ENCODE data around the gene CFAP65.

CFAP65 gene

DNA sequence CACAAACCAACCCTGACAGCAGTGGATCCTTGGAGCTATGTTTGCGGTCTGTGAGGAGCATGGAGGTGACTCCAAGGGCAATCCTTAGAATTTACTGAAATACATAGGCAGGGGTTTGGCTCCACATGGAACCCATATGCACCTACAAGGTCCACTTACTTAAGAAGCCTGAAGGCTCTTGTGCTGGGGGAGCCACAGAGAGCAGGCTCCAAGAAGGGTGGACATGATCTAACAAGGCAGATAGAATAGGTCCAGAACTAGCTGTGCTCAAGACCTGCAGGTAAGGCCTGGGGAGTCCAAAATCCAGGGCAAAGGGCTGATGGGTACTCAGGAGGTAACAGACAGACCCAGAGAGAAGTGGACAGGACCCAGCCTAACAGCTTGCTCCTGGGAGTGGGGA is 83.0 kb downstream of the CFAP65 start:
- H3K4me3 ChIP-seq, result no peak overlapping the region
- H3K27me3 ChIP-seq, result peaks cover 39 to 57% (median 46%) of the 10 kb centered on the region in 11 experiments
- peaks cover 0 to 5% (median 0%) of the 10 kb centered on the region in 11 experiments; a peak in 4 of 22 replicates for H3K9me3 ChIP-seq (replicated peaks in 1 of 11)
- peaks cover 0 to 35% (median 12%) of the 10 kb centered on the region in 11 experiments; a peak in 12 of 22 replicates for H4K20me1 ChIP-seq
- H3K4me1 ChIP-seq, result peaks cover 10 to 22% (median 16%) of the 10 kb centered on the region in 10 experiments; a peak in 19 of 20 replicates
- H3K36me3 ChIP-seq, result no peaks in the 10 kb centered on the region
- no peak overlapping the region for H3K27ac ChIP-seq
- no peak overlapping the region for H3K9ac ChIP-seq
- no peak for TF ChIP-seq Cebpa-rat (IDR thresholded peaks at IDR 0.05)
- peak overlapping the region in 7 of 11 experiments; percentile 93 to 100 (median 98); a peak in 10 of 22 replicates for H3K4me2 ChIP-seq

DNA sequence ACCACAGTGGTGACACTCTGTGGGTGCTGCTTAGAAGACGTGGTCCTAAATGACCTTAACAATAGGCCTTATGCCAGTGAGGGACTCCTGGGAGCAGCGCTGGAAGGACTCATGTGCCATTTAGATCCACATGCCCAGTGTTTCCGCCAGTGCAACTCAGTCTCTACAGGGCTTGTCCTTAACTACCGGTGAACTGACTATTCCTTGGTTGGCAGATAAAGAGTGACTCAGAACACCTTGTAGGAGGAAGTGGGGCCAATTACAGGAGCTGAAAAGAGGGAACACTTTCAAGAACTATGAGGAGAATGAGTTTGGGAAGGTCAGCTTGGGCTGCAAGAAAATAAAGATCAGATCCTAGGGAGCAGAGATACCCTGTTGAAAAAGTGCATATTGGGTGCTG is 83.6 kb downstream of the CFAP65 start:
- Histone ChIP-seq H3K9ac (no peak overlapping the region), H3K27me3 (peaks cover 33 to 51% (median 40%) of the 10 kb centered on the region in 11 experiments), H4K20me1 (peaks cover 0 to 38% (median 12%) of the 10 kb centered on the region in 11 experiments; a peak in 12 of 22 replicates), H3K27ac (no peak overlapping the region), H3K9me3 (replicated peaks in 1 of 11) (peaks cover 0 to 4% (median 0%) of the 10 kb centered on the region in 11 experiments; a peak in 4 of 22 replicates), H3K4me3 (no peak overlapping the region), H3K4me2 (no peak overlapping the region), H3K4me1 (peaks cover 10 to 22% (median 16%) of the 10 kb centered on the region in 10 experiments; a peak in 19 of 20 replicates), H3K36me3 (no peaks in the 10 kb centered on the region)
- no peak for TF ChIP-seq Cebpa-rat (IDR thresholded peaks at IDR 0.05)

DNA sequence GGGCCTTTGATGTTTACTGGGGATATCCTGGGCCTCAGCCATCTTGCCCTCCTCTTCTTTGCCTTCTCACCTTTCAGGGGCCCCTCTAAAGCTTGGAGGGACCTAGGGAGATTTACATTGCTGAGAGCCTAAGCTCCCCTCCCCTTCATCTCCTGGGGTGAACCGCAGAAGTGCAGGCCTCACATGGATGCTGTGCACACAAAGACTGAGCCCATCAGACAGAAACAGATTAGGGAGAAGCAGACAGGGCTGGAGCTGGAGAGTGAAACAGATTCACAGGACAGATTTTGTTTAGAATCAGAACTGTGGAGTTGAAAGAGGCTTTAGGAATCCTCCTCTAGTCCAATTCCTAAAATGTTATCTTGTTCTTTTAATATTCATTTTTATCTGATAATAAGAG is 85.3 kb downstream of the CFAP65 start:
- Histone ChIP-seq H3K36me3 (no peaks in the 10 kb centered on the region), H3K9ac (no peak overlapping the region), H3K4me2 (no peak overlapping the region), H3K9me3 (replicated peaks in 1 of 11) (no peaks in the 10 kb centered on the region), H4K20me1 (peaks cover 0 to 33% (median 12%) of the 10 kb centered on the region in 11 experiments; a peak in 12 of 22 replicates), H3K27ac (no peak overlapping the region), H3K4me1 (peaks cover 10 to 22% (median 16%) of the 10 kb centered on the region in 10 experiments; a peak in 19 of 20 replicates), H3K4me3 (no peak overlapping the region), H3K27me3 (peaks cover 16 to 35% (median 24%) of the 10 kb centered on the region in 11 experiments)
- TF ChIP-seq Cebpa-rat (IDR thresholded peaks at IDR 0.05), result no peak

DNA sequence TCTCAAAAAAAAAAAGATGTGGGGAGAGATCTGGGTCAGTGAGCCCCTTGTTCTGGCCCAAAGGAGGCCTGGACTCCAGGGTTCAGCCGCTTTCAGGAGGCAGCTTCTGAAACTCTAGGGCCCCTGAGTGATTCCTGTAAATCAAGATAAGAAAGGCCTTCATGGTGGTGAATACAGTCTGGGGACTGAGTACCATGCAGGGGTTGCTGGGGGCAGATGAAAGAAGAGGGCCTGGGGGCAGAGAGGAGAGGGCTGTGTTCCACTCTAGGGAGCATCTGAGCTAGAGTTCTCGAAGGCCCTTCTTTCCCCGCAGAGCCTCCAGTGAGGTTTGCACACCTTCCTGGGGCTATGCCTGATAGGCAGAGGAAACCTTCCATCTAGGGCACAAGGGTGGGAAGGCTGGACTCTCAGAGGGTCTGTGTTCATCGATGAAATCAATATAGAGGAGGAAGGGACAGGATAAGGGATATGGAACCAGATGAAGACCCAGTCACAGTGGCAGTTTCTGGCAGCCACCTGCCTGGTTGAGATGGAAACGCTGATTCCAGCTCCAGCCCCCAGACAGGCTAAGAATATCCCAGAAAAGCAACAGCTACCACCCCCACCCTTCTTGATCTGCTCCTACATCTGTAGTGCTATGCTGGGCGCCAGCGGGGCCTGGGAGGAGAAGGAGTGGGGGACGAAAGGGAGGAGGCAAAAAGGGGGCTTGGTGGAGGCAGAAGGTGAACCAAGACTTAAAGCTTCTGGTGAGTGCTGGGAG is 86.6 kb downstream of the CFAP65 start:
- no peak overlapping the region for H3K9ac ChIP-seq
- H3K27me3 ChIP-seq, result peaks cover 3 to 22% (median 10%) of the 10 kb centered on the region in 11 experiments
- no peak overlapping the region for H3K27ac ChIP-seq
- H3K36me3 ChIP-seq, result no peaks in the 10 kb centered on the region
- no peak overlapping the region for H3K4me3 ChIP-seq
- TF ChIP-seq Cebpa-rat (IDR thresholded peaks at IDR 0.05), result no peak
- no peaks in the 10 kb centered on the region for H3K9me3 ChIP-seq (replicated peaks in 1 of 11)
- no peak overlapping the region for H3K4me2 ChIP-seq
- peaks cover 0 to 20% (median 0%) of the 10 kb centered on the region in 11 experiments; a peak in 7 of 22 replicates for H4K20me1 ChIP-seq
- peaks cover 2 to 11% (median 7%) of the 10 kb centered on the region in 10 experiments; a peak in 19 of 20 replicates for H3K4me1 ChIP-seq

DNA sequence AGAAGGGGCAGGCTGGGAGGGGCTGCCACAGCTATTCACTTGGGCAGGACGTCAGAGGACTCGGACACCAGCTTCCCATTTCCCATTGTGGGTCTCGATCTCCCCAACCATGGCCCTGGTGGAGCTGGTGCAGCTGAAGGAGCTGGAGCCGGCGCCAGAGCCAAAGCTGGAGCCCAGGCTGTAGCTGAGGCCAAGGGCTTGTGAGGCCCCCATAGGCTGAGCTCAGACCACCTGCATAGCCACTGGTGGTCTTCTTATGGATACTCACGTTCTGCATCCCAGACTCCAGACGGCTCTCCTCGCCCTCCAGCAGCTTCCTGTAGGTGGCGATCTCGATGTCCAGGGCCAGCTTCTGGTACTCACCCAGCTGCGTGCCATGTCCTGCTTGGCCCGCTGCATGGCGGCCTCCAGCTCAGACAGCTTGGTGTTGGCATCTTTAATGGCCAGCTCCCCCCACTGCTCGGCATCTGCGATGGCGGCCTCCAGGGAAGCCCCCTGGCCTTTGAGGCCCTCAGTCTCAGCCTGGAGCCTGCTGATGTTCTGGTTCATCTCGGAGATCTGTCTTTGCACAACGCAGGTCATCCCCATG is 87.9 kb downstream of the CFAP65 start:
- H3K9me3 ChIP-seq (replicated peaks in 1 of 11), result no peaks in the 10 kb centered on the region
- peaks cover 0 to 9% (median 2%) of the 10 kb centered on the region in 11 experiments; a peak in 5 of 22 replicates for H3K27me3 ChIP-seq
- peaks cover 0 to 1% (median 0%) of the 10 kb centered on the region in 10 experiments; a peak in 5 of 20 replicates for H3K4me1 ChIP-seq
- no peak overlapping the region for H3K9ac ChIP-seq
- no peak for TF ChIP-seq Cebpa-rat (IDR thresholded peaks at IDR 0.05)
- H3K27ac ChIP-seq, result no peak overlapping the region
- no peaks in the 10 kb centered on the region for H3K36me3 ChIP-seq
- no peak overlapping the region for H3K4me2 ChIP-seq
- no peak overlapping the region for H3K4me3 ChIP-seq
- peaks cover 0 to 17% (median 0%) of the 10 kb centered on the region in 11 experiments; a peak in 1 of 22 replicates for H4K20me1 ChIP-seq
